ENCODE data around the gene TMEM42.

Gene TMEM42

DNA sequence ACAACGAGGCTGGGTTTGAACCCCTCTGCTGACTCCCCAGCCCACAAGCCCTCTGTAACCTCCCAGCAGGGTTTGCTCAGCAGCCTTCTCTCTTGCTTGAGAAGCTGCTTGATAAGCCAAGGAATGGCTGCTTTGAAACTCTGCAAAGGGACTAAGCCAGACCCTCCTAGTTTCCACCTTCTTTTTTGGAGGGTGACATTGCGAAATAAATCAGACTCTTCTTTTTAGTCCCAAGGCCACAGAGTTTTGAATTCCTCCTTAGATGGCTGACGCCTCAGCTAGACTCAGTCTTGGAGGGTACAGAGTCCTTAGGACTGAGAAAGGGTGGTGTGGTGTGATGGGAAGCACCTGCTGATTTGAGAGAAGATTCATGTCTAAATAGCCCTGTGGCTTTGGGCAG is 13.9 kb downstream of the TMEM42 start:
- no peak for DNase-seq

DNA sequence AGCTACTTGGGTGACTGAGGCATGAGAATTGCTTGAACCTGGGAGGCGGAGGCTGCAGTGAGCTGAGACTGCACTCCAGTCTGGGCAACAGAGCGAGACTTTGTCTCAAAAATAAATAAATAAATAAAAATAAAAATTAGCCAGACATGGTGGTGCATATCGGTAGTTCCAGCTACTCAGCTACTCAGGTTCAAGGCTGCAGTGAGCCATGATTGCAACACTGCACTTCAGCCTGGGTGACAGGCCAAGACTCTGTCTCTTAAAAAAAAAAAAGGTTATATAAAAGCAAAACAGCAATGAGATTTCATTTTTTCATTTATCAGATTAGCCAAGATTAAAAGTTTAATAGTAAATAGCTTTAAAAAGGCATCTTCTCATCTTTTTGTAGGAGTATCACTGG is 15.6 kb downstream of the TMEM42 start:
- DNase-seq = no peak

DNA sequence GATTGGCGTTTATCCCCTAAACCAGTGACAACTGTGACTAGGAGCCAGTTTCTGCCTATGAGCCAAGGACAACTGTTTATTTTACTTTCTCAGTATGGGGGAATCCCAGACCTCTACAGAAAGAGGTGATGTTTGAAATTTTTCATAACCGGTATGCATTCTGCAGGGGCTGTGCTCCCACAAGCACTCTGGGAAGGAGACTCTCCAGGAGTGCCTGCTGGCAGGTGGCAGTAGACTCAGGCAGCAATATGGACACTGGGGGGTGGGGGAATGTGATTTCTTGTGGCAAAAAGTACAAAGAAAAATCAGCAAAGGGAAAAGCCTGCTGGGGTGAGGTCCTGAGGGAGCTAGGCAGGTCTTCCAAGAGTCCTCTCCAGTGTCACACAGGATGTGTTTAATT is 18.6 kb downstream of the TMEM42 start:
- DNase-seq = no peak

DNA sequence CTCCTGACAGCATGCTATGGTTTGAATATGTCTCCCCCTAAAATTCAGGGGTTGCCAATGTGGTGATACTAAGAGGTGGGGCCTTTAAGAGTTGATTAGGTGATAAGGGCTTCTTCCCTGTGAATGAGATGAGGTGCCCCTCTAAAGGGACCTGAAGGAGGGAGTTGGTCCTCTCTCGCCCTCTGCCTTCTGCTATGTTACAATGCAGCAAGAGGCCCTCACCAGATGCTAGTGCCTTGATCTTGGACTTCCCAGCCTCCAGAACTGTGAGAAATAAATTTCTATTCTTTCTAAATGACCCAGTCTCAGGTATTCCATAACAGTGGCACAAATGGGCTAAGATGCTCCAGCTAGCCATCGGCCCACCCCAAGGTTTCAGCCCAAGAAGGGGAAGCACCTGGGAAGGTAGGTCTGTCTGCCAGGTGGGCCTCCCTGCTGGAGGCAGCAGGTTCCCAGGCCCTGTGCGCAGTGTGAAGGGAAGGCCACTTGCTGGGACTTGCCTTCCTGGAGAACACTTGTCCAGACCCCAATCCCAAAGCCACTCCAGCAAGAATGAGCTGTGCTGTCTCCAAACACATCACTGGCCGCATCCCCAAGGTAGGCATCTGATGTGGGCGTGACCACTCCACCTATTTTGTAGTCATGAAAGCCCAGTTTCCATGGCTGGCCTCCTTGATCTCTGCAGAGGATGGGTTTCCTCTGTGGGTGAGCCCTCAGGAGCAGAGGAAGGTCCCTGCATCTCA is 21.7 kb downstream of the TMEM42 start:
- DNase-seq = no peak

DNA sequence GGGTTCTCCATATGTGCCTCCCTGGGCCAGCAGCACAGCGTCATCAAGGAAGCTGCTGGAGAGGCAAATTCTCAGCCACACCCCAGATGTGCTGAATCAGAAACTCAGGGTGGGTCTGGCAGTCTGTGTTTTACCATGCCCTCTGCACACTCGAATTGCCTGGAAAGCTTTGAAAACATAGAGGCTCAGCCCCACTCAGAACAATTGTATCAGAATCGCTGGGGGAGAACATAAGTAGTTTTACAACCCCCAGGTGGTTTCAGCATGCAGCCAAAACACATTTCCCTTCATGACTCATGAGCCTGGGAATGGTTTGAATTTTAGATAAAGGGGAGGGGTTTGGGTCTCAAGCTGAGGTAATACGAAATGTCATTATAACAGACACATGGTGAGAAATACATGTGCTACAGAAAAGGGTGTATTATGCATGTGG is 22.3 kb downstream of the TMEM42 start:
- DNase-seq = no peak

DNA sequence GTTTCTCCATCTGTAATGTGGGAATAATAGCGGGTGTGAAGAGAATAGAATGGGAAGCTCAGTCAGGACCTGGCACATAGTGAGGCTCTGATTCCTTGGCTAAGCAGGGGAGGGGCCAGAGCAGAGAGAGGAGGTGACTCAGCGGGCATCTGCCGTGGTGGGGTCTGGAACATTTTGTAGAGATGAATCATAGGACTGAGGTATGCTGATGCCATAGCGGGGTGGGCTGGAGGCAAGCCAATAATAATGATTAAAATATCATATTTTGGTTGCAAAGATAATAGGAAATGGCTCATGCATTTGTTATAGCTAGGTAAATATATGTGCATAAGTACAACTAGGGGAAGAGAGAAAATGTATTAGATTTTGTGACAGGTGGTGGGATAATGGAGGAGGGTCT is 23.9 kb downstream of the TMEM42 start:
- DNase-seq = no peak

DNA sequence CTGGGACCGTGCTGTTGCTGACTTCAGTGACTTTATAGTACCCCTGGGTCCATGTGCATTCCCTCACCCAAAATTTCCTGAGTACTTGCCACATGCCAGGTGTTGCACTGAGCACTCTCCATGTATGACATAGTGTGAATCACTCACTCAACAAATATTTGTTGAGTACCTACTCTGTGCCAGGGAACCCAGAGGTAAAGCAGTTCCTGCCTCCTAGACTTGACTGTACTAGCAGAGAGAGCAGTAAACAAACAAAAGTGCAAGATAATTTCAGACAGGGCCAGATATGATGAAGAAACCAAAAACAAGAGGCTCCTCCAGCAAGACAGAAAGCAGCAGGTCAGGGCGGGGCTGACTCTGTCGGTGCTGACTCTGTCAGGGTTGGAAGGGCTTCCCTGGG is 24.8 kb downstream of the TMEM42 start:
- DNase-seq = peak; percentile 49

DNA sequence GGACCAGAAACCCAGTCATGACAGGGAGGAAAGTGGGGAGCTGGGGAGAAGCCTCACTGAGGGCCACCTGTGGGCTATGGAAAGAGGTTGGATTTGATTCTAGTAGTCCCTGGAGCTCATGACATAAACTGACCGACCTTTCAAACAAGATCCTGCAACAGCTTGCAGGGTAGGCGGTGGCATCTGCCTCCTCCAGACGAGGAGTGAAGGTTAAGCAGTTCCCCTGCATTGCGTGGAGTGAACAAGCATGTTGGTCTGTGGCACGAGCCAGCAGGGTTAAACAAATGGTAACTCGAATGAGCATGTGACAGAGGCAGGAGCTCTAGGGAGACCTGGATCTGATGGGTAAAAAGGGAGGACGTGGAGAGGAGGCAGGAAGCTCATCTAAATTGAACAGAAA is 25.4 kb downstream of the TMEM42 start:
- no peak for DNase-seq

DNA sequence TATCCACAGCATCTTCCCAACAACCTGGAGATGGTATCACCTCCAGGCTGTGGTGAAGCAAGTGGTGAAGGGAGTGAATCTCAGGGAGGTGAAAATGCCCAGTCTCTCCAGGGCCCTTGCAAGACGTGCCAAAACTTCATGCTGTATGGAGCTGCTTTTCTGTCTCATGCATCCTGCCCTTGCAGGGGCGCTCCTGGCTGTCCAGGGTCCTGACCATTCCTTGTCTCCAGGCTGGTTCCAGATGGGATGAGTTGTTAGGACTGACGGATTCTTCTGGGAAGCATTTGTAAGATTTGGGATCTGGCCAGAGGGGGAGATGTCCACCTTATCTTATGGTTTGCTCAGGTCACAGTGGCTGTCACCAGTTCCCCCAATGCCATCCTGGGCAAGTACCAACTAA is 28.5 kb downstream of the TMEM42 start:
- no peak for DNase-seq

DNA sequence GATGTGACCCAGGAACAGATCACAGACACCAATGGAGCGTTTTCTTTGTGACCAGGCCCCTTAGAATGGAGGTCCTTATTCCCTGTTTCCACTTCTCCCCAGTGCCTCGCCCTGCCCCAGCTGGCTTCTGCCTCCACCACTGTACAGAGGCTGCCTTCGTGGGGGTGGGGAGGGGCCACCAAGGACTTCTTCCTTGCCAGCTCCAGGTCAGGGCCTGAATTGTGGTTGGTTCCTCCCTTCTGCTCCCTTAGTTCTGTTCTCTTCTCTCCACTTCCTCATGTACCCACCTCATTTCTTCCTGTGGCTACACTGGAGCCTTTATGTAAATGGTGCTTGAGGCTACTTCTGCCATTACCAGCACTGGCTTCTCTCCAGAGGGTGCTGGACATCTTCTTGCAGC is 29.1 kb downstream of the TMEM42 start:
- no peak for DNase-seq

DNA sequence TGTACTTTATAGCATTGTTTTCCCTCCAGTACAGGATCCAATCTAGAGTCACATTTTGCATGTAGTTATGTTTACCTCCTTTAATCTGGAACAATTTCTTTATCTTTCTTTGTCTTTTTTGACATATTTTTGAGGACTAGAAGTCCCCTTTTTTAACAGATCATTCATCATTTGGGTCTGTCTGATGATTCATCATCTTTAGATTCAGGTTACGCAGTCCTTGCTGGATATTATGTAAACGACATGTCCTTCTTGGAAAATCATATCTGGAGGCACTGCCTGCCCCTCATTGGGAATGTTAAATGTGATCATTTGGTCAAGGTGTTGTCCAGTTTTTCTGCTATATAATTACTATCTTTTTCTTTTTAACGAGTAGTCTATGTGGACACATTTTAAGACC is 31.0 kb downstream of the TMEM42 start:
- DNase-seq = no peak

DNA sequence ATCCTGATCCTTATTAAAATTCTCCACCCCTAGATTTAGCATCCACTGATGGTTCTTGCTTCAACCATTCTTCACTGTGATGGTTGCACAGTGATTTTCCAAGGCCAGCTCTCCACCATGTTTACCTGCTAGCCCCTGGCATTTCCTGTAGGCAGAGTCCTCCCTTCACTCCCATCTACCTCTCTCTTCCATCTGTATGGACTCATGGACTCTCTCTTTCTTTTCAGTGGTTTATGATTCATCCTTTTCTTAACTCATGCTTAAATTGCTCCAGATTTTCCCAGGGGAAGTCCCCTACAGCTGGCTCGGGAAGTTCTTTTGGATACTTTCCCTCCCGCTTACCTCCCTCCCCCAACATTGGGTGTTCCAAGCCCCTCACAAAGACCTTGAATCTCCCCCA is 31.4 kb downstream of the TMEM42 start:
- DNase-seq = no peak

DNA sequence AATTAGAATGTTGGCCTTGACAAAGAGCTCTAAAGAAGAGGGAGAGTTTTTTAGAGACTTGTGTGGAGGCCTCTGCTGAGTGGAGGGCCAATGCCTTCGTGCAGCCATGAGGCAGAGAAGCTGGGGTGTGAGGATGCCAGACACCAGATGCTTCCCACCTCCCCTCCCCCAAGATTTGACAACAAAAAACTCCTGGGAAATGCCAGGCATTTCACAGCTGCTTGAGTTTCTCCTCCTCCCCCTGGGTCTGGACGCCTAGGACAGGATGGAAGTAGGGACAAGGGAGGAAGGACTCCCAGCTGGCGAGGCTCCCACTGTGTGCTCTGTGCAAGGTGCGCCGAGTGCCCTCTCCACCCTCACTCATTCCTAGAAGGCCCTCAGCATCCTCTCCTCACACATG is 32.8 kb downstream of the TMEM42 start:
- DNase-seq = no peak

DNA sequence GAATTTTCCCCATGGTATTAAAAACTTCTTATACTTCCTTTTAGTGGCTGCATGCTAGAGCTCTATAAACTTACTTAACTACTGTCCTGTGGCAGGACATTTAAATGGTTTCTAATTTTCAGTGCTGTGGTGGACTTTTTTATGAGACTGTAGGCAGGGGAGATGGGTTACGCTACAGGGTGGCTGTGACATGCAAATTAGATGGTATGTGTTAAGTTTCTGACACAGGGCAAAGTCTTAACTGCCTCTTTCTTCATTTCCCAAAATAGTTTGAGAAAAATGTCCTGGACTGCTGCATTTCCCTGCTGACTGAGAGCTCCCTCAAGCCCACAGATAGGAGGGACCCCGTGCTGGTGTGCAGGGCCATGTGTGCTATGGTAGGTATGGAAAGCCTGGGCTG is 34.7 kb downstream of the TMEM42 start:
- no peak for DNase-seq

DNA sequence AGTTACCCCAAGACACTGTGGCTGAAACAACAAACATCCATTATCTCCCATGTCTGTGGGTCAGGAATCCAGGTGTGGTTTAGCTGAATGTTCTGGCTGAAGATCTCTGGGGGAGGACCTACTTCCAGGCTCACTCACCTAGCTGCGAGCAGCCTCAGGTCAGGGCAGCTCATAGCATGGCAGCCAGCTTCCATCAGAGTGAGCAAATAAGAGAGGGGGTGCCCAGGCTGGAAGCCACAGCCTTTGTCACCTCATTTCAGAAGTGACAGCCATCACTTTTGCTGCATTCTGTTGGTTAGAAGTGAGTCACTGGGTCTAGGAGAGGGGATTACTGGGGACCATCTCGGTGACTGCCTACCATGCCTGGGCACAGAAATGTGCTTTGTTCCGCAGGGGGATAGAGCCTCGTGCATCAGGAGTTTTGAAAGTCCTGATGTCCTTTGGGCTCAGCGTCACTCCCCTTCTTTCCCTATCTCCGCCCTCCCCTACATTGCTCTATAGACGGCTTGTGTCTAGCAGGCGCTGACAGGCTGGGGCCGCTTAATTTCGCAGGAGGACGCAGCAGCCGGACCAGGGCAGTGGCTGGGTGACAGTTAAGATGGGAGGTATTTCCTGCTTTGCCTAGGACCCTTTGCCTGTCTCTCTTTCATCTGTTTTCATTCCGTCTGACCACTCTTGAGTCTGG is 38.1 kb downstream of the TMEM42 start:
- no peak for DNase-seq

DNA sequence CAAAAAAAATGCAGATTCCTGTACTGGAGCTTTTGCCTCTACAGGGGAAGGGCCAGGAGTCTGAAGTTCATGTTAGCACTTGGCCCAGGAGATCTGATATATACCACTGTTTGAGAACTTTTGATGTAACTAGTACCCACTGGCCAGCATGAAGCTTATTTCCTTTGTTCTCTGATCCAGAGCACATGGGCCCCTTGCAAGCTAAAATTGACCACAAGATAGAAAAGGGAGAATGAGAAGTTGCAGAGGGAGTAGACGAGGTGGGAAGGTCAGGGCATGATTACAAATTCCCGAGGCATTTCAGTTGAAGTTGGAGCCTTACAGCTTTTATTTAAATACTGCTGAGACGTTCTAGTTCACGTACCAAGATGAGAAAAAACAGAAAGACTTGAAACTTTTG is 40.9 kb downstream of the TMEM42 start:
- DNase-seq = no peak

DNA sequence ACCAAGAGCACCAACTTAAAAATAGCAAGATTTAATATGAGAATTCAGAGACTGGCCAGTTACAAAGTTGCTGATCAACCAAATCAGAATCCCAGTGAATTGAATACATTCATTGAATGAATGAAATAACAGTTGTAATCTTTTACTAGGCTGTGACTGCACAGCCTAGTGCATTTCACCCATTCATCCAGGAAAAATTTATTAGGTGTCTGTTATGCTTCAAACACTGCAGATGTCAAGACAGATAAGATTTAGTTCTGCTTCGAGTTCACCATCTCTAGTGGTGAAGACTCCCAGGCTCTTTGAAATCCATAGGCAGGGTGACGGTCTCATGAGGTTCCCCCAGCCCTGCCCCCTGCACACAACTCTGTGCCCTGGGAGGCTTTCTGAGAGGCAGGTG is 41.6 kb downstream of the TMEM42 start:
- no peak for DNase-seq

DNA sequence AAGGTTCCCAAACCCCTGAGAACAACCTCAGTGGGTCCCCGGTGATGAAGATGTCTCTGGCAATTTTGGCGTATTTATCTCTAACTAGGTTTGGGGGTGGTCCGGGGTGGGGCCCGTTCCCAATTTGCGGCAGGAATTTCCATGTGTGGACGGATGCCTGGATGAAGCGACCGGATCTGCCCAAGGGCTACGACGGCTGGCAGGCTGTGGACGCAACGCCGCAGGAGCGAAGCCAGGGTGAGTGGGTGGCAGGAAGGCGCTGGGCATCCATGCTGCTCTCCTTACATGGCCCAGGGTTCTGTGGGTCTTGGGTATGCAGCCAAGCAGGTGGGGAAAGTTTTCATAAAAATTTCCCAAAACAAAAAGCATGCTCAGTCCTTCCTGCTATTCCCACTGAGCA is 42.0 kb downstream of the TMEM42 start:
- no peak for DNase-seq

DNA sequence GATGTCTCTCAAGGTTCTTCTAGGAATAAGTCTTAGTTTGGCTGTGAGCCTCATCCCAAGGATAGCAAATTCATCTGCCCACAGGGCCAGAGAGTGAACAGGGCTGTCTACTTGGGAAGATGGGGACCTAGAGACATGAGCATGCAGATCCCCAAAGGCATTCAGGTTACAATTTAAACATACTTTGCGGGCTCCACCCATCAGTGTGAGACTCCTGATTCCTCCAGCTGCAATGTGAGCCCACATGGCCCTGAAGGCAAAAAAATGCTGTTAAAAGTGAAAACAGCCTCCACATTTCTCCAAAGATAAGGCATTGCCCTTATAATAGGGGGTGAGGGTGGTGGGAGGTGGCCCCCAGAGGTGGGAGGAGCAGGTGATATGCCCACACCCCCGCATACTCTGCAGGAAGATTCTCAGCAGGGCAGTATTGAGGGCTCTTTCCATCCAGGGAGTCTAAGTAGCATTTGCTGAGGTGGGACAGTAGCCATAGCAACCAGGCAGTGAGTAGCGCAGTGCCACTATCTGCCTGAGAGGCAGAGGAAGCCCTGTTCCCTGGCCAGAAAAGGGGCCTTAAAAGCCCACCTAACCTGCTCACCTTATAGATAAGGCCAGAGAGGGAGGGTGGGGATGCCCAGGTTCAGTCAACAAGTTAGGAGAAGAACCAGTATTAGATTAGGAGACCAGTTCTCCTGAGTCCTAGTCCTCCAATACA is 43.9 kb downstream of the TMEM42 start:
- DNase-seq = no peak

DNA sequence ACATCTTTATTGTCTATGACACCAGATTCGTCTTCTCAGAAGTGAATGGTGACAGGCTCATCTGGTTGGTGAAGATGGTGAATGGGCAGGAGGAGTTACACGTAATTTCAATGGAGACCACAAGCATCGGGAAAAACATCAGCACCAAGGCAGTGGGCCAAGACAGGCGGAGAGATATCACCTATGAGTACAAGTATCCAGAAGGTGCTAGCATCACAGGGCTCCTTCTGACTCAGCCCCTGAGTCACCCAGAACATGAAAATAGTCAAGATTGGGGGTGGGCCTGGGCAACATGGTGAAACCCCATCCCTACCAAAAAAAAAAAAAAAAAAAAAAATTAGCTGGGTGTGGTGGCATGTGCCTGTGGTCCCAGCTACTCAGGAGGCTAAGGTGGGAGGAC is 45.3 kb downstream of the TMEM42 start:
- DNase-seq = no peak

DNA sequence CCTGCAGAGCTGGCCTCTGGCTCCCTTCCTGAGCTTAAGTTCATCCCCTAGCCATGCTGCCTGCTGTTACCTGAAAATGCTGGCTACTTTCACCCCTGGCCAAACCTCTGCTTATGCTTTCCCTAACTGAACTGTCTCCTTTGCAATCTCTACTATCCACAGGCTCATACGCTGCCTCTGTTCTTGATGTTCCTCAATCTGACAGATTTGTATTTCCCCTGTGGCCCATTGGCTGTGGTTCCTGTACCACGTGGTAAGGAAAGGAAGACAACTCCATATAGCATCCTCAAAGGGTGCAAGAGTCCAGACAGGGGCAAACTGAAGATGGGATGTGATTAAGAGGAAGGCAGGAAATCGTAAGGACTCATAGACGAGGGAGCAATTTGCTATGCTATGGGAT is 45.9 kb downstream of the TMEM42 start:
- no peak for DNase-seq

DNA sequence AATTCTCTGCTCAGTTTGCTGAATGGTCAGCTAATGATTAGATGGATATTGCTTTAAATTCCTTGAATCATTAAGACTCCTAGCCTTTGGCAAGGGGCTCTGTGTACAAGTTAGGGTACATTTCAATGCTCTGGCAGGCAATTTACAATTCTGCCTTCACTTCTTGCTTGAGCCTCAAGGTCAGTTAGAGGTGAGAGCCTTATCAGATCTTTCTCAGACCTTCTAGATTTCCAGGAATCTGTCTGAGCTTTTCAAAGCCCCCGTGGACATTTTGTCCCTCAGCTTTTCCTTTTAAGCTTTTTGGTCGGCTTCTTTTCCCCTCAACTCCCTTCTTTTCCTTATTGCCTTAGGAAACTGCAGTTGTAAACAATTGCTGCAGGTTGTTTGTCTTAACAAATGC is 47.4 kb downstream of the TMEM42 start:
- no peak for DNase-seq

DNA sequence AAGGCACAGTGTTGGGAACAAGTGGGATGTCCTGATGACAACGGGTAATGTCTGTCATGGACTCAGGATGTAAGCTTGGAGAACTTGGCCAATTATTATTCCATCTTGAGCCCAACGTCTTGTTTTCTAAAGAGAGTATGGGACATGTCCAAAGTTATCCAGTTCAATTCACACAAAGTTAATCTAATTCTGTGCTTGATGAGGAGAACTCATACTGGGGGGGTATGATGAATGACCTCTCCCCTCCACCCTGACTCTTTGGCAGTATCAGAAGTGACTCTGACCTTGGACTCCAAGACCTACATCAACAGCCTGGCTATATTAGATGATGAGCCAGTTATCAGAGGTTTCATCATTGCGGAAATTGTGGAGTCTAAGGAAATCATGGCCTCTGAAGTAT is 49.0 kb downstream of the TMEM42 start:
- DNase-seq = no peak

DNA sequence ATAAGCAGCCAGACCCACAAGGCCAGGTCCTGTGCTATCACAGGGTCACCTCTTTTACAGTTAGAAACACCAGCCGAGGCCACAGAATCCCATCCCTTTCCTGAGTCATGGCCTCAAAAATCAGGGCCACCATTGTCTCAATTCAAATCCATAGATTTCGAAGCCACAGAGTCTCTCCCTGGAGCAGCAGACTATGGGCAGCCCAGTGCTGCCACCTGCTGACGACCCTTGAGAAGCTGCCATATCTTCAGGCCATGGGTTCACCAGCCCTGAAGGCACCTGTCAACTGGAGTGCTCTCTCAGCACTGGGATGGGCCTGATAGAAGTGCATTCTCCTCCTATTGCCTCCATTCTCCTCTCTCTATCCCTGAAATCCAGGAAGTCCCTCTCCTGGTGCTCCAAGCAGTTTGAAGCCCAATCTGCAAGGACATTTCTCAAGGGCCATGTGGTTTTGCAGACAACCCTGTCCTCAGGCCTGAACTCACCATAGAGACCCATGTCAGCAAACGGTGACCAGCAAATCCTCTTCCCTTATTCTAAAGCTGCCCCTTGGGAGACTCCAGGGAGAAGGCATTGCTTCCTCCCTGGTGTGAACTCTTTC is 52.3 kb downstream of the TMEM42 start:
- peak; percentile 73 for DNase-seq

Data from DMS53 (cell line).